Measurements from ENCODE around the gene SLC35F4.

DNA sequence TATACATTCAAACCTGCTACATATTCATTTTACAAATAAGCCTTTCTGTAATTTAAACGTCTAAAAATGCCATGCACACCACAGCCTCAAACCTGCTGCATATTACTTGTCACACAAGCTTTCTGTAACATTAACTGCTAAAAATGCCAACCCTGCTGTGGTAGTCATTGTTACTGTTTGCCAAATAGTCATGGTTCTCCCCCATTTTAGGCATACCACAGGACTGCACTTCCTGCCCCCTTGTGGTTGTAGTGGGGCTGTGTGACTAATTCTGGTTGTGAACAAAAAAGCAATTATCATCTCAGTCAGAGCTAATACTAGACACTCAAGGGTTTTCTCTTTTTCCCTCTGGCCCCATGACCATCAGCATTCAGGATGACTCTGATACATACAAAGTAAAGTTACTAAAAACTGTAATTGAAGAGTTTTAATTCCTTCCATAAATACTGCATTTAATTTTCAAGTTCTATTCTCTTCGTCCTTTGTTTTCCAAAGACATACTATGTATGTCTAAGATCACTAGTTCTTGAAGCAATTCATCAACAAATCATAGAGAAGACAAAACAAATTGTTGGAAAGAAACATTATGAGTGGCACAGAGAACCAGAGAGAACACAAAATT is 5.7 kb upstream of the SLC35F4 start:
- TF ChIP-seq, protein P1, sequence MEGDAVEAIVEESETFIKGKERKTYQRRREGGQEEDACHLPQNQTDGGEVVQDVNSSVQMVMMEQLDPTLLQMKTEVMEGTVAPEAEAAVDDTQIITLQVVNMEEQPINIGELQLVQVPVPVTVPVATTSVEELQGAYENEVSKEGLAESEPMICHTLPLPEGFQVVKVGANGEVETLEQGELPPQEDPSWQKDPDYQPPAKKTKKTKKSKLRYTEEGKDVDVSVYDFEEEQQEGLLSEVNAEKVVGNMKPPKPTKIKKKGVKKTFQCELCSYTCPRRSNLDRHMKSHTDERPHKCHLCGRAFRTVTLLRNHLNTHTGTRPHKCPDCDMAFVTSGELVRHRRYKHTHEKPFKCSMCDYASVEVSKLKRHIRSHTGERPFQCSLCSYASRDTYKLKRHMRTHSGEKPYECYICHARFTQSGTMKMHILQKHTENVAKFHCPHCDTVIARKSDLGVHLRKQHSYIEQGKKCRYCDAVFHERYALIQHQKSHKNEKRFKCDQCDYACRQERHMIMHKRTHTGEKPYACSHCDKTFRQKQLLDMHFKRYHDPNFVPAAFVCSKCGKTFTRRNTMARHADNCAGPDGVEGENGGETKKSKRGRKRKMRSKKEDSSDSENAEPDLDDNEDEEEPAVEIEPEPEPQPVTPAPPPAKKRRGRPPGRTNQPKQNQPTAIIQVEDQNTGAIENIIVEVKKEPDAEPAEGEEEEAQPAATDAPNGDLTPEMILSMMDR (IDR thresholded peaks at IDR 0.05) = peak in 4 of 6 experiments; percentile 35 to 68 (median 62)
- no peak for TF ChIP-seq POLR2A (IDR thresholded peaks at IDR 0.05)

Data from thyroid gland (tissue), 4 donors.